Adrenal gland (tissue), 5 donors: ENCODE measurements around the gene NOS1.

Source experiments
- POLR2A ChIP-seq, 2 donors: fragments of 450-650 bp; IDR thresholded peaks; one replicate each; pipeline ENCODE4 v1.6.1; 2017; ENCODE audit warnings: antibody characterized with exemption in 2 of 2, mild to moderate bottlenecking in 2 of 2, moderate library complexity in 1 of 2
- TF ChIP-seq, protein P1 (sequence below), 6 experiments: fragments of 450-650 bp in 4 of 6; fragments of 200-600 bp in 2 of 6; sonication (generic) in 1 of 6; IDR thresholded peaks; 1 replicate in 5 of 6; 2 replicates in 1 of 6; pipeline versions ENCODE4 v1.5.1 to v1.8.0; 2016 to 2021; ENCODE audit warnings: antibody characterized with exemption in 6 of 6, mild to moderate bottlenecking in 2 of 6, moderate library complexity in 1 of 6
- donor health status: DM: no; HTN: no; CAD: no.

DNA sequence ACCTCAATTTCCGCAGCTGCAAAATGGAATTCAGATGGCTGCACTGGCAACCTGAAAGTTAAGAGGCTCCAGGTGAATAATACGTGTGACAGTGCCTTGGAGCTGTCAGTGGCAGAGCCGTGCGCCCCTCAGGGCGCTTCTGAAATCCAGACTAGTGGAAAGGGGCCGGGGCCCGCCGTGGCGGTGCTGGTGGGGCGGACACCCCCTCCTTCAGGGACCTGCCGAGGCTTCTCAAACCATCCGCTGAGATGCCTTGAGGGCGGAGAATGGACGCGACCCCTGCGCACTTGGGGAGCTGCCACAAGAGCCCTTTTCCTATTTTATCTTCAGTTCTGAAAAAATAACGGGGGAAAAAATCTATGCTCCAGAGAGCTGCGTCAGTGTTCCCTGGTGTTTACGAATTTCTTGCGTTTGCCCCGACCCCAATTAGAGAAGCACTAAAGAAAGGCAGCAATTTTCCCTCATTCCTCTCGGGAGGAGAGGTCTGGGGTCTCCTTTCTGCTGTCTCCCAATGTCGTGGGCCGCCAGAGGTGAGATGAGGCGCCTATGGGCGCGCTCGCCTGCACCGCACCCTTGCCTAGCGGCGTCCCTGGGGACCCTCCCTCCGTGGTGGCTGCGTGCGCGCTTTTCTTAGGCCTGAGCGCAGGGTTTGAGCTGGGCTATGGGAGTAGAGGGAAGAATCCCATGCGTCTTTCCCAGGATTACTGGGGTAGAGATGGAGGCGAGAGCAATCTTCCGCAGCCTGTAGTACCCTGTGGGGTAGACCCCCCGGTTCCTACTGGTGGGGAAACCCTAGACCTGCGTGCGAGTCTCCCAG is 2.2 kb downstream of the NOS1 start:
- TF ChIP-seq, protein P1, sequence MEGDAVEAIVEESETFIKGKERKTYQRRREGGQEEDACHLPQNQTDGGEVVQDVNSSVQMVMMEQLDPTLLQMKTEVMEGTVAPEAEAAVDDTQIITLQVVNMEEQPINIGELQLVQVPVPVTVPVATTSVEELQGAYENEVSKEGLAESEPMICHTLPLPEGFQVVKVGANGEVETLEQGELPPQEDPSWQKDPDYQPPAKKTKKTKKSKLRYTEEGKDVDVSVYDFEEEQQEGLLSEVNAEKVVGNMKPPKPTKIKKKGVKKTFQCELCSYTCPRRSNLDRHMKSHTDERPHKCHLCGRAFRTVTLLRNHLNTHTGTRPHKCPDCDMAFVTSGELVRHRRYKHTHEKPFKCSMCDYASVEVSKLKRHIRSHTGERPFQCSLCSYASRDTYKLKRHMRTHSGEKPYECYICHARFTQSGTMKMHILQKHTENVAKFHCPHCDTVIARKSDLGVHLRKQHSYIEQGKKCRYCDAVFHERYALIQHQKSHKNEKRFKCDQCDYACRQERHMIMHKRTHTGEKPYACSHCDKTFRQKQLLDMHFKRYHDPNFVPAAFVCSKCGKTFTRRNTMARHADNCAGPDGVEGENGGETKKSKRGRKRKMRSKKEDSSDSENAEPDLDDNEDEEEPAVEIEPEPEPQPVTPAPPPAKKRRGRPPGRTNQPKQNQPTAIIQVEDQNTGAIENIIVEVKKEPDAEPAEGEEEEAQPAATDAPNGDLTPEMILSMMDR (IDR thresholded peaks at IDR 0.05): no peak
- no peak for TF ChIP-seq POLR2A (IDR thresholded peaks at IDR 0.05)
